K562 (cell line): Measurements from ENCODE around the gene BCAS3.

ENCODE experiments used
- BDP1 ChIP-seq: IDR thresholded peaks from 3 replicates; pipeline ENCODE4 v1.6.1; 2011; ENCODE audit not compliant: insufficient read length, insufficient read depth
- ETS2 ChIP-seq: IDR thresholded peaks from 2 replicates; pipeline ENCODE4 v1.6.1; 2016; ENCODE audit warnings: borderline replicate concordance, missing genetic modification characterization, mild to moderate bottlenecking, moderate library complexity, missing compliant biosample characterization; ENCODE audit not compliant: poor library complexity, severe bottlenecking
- LARP7 ChIP-seq: fragments of 450-650 bp; IDR thresholded peaks from 2 replicates; pipeline ENCODE4 v1.6.1; 2016
- POLR2A ChIP-seq: fragments of 450-650 bp; conservative IDR thresholded peaks from 2 replicates; pipeline ENCODE4 v1.6.1; 2016
- RFX5 ChIP-seq: IDR thresholded peaks from 2 replicates; pipeline ENCODE4 v1.6.1; 2011; ENCODE audit warnings: low read depth, mild to moderate bottlenecking, improper control_type of control experiment, low read length
- SMAD1 ChIP-seq: fragments of 150-350 bp; IDR thresholded peaks from 2 replicates; pipeline ENCODE4 v1.6.1; 2014; ENCODE audit warnings: low read length, low read depth; ENCODE audit not compliant: partially characterized antibody
- ZNF263 ChIP-seq: sonication (generic); formaldehyde crosslinking; IDR thresholded peaks from 2 replicates; pipeline ENCODE4 v1.8.0; 2022; ENCODE audit warnings: mild to moderate bottlenecking, missing genetic modification reagents, borderline replicate concordance
- ZNF318 ChIP-seq, 2 experiments: fragments of 450-650 bp; IDR thresholded peaks; 2 replicates each; pipeline ENCODE4 v1.6.1; 2016; ENCODE audit warnings: mild to moderate bottlenecking in 2 of 2, borderline replicate concordance in 1 of 2, low read depth in 1 of 2, moderate library complexity in 1 of 2
- ZNF609 ChIP-seq: sonication (generic); formaldehyde crosslinking; IDR thresholded peaks from 2 replicates; pipeline ENCODE4 v1.8.1; 2023; ENCODE audit warnings: missing genetic modification reagents, mild to moderate bottlenecking, borderline replicate concordance

GRCh38 chr17:60920107-60920506 lies 242.5 kb downstream of the BCAS3 start:
- TF ChIP-seq ZNF263 (CRISPR knock-in tag) (no peak), POLR2A (no peak), ETS2 (no peak), BDP1 (no peak), RFX5 (no peak), LARP7 (no peak), ZNF318 (IDR thresholded peaks at IDR 0.05; ENCODE audit: borderline replicate concordance in 1 of 2, low read depth in 1 of 2) (no peak), ZNF609 (no peak), SMAD1 (no peak)
